GM18861 (cell line): ENCODE measurements around the gene SENP8.
A peak's percentile ranks its signal among the peaks of the same experiment; 100 is the strongest.

ENCODE experiments used
- ATAC-seq: cut with Tn5 transposase; IDR thresholded peaks from one replicate; pipeline ENCODE4 v1.9.1; 2021; ENCODE audit not compliant: unreplicated experiment

SENP8 gene

GRCh38 chr15:72112805-72113204, 5.4 kb upstream of the SENP8 start:
- ATAC-seq, result no peak

- no peak for ATAC-seq
Measured at GRCh38 chr15:72113347-72114031, 4.7 kb upstream of the SENP8 start.

DNA sequence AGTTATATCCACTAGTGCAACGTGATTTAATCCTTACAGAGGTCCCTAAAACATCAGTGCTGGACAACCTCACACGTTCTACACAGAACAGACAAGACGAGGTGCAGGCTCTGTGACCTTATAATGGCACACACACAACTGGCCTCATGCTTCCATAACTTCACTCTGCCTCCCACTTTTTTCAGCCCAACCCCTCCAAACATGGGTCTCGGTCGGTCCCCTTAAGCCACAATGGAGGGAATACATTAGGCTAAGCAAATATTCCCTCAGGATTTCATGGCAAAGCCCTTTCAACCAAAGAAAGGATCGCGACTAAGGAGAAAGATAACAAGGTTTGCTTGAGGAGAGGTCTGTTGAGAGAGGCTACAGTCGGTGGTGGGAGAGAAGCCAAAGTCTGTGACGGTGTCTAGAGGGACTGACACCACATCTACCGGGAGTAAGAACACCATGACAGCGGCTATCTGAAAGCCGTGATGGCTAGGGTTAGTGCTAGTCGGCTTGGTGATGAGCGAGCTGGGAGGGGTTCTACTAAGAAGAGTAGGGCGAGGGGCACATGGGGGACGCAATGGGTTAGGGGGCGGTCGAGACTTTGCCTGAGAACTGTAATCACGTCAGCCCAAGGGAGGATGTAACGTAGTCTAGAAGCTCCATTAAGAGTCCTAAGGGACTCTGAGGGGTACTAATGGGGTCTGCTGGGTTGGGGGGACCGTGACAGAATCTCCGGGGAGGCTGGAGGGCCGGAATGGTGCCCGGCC, 1.3 kb upstream of the SENP8 start:
- peak; percentile 2 for ATAC-seq

- peak; percentile 44 for ATAC-seq
Measured at GRCh38 chr15:72117486-72118016, 652 bp upstream of the SENP8 start.

GRCh38 chr15:72124218-72124617, 6.0 kb downstream of the SENP8 start:
- no peak for ATAC-seq

DNA sequence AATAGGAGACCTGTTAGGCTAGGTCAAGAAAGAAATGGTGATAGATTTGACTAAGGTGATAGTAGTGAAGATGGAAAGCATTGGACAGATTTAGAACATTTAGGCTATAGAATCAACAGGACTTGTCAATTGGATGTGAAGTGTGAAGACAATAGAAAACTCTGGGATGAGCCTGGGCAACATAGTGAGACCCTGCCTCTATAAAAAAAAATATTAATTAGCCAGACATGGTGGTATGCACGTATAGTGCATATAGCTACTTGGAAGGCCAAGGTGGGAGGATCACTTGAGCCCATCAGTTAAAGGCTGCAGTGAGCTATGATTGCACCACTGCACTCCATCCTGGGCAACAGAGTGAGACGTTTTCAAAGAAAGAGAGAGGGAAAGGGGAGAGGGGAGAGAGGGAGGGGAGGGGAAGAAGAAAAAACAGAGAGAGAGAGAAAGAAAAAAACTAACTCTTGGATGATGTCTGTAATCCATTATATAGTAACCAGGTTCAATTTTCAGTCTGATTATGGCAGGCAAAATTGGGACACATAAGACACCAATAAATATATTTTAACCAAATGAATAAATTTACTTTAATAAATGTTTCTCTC, 9.6 kb downstream of the SENP8 start:
- ATAC-seq, result no peak

- no peak for ATAC-seq
Measured at GRCh38 chr15:72128359-72128758, 10.2 kb downstream of the SENP8 start.

- ATAC-seq, result no peak
Measured at GRCh38 chr15:72130272-72130671, 12.1 kb downstream of the SENP8 start.

GRCh38 chr15:72131922-72132321, 13.7 kb downstream of the SENP8 start:
- no peak for ATAC-seq

DNA sequence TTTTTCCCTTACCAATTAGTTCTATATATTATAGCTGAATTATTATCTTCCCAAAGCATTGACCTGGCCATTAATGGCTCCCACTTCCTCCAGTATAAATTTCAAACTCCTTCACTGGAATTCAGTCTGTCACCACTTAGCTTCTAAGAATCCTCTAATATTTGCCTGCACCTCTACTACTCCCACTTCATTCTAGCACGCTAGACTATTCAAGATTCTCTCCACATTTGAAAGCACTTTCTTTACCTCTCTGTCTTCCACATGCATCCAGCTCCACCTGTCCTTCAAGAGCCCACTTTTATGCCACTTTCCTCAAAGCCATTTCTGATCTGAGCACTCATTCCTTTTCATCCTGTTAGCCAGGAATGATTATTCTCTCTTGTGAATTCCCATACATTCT, 15.0 kb downstream of the SENP8 start:
- no peak for ATAC-seq

GRCh38 chr15:72135719-72136118, 17.5 kb downstream of the SENP8 start:
- ATAC-seq, result no peak

DNA sequence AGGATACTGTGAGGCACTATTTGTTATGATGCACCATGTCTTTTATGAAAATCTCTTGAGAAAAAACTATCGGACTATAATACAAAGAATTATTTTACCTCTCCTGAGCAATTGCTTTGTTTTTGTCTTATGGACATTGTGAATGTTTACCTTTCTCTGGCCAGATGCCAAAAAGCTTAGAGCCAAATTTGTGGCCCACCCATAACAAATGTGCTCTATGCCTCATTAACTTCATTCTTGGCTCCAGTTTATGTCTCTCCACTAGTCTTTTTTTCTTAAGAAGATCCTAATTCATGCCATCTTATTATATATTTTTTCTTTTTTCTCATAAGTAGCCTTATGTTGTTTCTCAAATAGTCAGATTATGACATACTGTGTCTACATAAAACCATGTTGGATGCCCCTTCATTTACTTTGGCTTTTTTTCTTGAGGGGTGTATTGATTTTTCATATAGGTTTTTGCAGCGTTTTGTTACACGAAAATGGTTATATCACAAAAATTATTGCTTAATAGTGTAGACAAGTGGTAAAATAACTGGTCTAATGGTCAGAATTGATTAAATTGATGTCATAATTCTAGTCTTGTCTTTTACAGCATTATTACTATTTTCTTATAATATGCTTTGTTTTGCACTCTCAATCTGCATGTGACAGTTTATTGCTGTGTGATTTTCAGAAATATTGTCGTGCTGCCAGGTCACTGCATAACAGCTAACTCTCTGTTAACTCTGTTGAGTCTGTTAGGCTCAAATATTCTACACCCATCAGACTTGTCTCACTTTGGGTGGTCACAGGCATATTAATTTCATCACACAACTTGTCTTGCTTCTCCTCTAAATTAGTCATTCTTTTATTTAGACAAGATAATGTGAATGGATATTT, 18.2 kb downstream of the SENP8 start:
- ATAC-seq, result no peak

GRCh38 chr15:72139667-72140066, 21.5 kb downstream of the SENP8 start:
- ATAC-seq, result no peak

- ATAC-seq, result no peak
Measured at GRCh38 chr15:72140088-72140487, 21.9 kb downstream of the SENP8 start.

DNA sequence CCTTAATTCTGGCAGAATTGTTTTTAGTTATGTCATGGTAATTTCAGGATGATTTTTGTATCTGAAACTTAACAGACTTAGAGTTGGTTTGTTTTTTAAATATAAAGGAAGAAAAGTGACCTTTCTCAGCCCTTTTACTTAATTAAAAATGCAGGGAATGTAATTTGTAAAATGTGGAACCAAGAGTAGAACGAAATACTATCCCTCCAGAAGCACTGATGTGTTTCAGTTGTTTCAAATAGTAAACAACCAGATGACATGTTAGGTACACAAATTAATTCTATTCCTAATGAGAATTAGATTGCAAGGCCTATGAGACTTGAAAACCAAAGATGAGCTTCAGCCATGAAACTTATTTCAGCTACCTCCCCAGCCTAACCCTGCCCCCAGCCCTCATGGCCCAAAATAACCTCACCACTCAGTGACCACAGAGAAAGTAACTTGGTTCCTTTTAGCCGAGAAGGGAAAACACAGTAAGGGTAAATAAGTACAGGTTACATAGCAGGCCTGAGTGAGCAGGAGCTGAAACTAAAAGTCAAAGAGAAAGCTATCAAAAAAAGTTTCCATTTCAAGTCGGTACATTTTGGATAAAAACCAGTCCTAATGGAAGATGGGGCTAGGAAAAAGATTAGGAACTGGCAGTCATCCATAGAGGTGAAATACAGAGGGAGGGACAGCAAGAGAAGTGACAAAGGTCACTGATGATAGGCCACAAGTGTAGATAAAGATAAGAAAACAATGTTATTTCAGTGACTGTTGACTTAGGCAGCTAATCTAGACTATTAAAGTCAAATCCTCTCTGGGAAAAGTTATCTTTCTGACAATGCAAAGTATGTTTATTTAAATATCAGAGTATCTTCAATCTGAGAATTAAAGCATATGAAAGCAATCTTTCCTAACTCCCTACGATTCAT, 23.2 kb downstream of the SENP8 start:
- ATAC-seq, result peak; percentile 98

GRCh38 chr15:72146221-72146620, 28.0 kb downstream of the SENP8 start:
- ATAC-seq, result no peak

- no peak for ATAC-seq
Measured at GRCh38 chr15:72146934-72147333, 28.7 kb downstream of the SENP8 start.

DNA sequence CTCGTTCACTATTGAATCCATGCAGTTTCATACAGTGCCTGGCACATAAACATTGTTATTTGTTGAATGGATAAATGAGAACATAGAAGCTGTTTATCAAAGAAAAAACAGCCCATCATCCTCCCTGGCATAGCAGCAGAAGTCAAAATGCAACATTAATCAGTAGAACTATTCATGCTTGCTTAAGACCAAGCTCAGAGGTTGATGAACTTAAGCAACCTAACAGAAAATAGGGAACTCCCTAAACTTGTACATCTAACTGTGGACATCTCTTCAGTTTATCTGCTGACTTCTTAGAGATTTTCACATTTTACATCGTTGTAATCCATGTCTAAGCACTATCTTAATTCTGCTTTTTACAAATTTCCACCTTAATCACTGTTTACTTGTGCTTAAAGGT, 29.2 kb downstream of the SENP8 start:
- no peak for ATAC-seq

GRCh38 chr15:72153269-72154000, 35.2 kb downstream of the SENP8 start:
- no peak for ATAC-seq
